Heart left ventricle (tissue), 16 donors: ENCODE measurements around the gene CDK10. TPM values are rescaled to one million over a fixed set of nuclear protein-coding genes. Genes with fewer than 3 reads are reported as not detected.
A peak's percentile ranks its signal among the peaks of the same experiment; 100 is the strongest.

ENCODE experiments used
- ATAC-seq, 4 donors: fragments of 200-7000 bp; cut with Tn5 transposase; one replicate each; pipeline ENCODE4 v1.9.1; 2020 to 2022; ENCODE audit warnings: moderate library complexity in 4 of 4, mild to moderate bottlenecking in 3 of 4, moderate number of reproducible peaks in 1 of 4
- DNase-seq, 5 donors: peaks; one replicate each; pipeline ENCODE4 v3.0.0-alpha.2; 2020
- H3K27ac ChIP-seq, 12 donors: fragments of 200-600 bp; sonication (generic) in 4 of 12; one replicate each; pipeline versions ENCODE4 v1.5.0 to v1.8.0; 2016 to 2022; ENCODE audit warnings: mild to moderate bottlenecking in 2 of 12
- H3K27me3 ChIP-seq, 9 donors: fragments of 200-600 bp; sonication (generic) in 2 of 9; one replicate each; pipeline versions ENCODE4 v1.5.1 to v1.8.0; 2016 to 2022; ENCODE audit warnings: mild to moderate bottlenecking in 3 of 9
- H3K36me3 ChIP-seq, 9 donors: fragments of 200-600 bp; sonication (generic) in 2 of 9; one replicate each; pipeline versions ENCODE4 v1.5.0 to v1.8.0; 2018 to 2022; ENCODE audit warnings: mild to moderate bottlenecking in 2 of 9
- H3K4me1 ChIP-seq, 12 donors: fragments of 200-600 bp; sonication (generic) in 4 of 12; one replicate each; pipeline versions ENCODE4 v1.5.0 to v1.8.0; 2016 to 2022; ENCODE audit warnings: mild to moderate bottlenecking in 3 of 12
- H3K4me3 ChIP-seq, 12 donors: fragments of 200-600 bp; sonication (generic) in 4 of 12; one replicate each; pipeline versions ENCODE4 v1.5.0 to v1.8.0; 2017 to 2022; ENCODE audit warnings: mild to moderate bottlenecking in 9 of 12, moderate library complexity in 4 of 12
- H3K9me3 ChIP-seq, 12 donors: fragments of 200-600 bp; sonication (generic) in 4 of 12; one replicate each; pipeline versions ENCODE4 v1.5.0 to v1.8.0; 2016 to 2022; ENCODE audit warnings: mild to moderate bottlenecking in 1 of 12
- CTCF ChIP-seq, 12 donors: fragments of 200-600 bp; sonication (generic) in 4 of 12; IDR thresholded peaks; one replicate each; pipeline versions ENCODE4 v1.5.0 to v1.8.0; 2018 to 2022; ENCODE audit warnings: antibody characterized with exemption in 12 of 12, mild to moderate bottlenecking in 5 of 12
- POLR2A ChIP-seq, 2 donors: fragments of 450-650 bp; IDR thresholded peaks; one replicate each; pipeline ENCODE4 v1.6.1; 2017; ENCODE audit warnings: antibody characterized with exemption in 2 of 2, mild to moderate bottlenecking in 2 of 2, moderate library complexity in 2 of 2
- WGBS, 4 donors: extraction: QIAGEN DNeasy Blood & Tissue Kit in 2 of 4; methylation state at CpG; one replicate each; pipeline versions ENCODE4 v1.1.5 to v1.1.7; 2013 to 2018; 5-methylcytosine and 5-hydroxymethylcytosine counted together
- intact Hi-C, 10 donors: fragments of 100-400 bp; cut with DNase I; formaldehyde crosslinking; loops; one replicate each; pipeline versions ENCODE4 v1.11.1 to v1.14.2; 2022
- polyA plus RNA-seq, 2 donors: library from polyadenylated mRNA; stranded (reverse); fragments of 200-250 nt; gene quantifications; one replicate each; pipeline ENCODE4 v1.2.3, GENCODE V29; 2013
- total RNA-seq, 9 donors: library from RNA; depleted of rRNA in 2 of 9; stranded (reverse); fragments of >200 nt in 2 of 9; fragmentation: NEBNext Ultra II Directional in 3 of 9; extraction: Animal tissue kit (Norgen Biotek cat#: 25700) in 3 of 9; gene quantifications; one replicate each; pipeline versions ENCODE4 v1.1.0 to v1.2.4, GENCODE V29; 2016 to 2023
- donor health status: ischemic (EF 13 %, LVEDD 7.1; RV severe dilation, severe dysfunction).
- donor health status: healthy with polysubstance abuse.
- donor health status: DM: no; HTN: yes; CAD: no.
- donor health status: DM: no; HTN: no; CAD: no.
- donor health status: ischemic (EF 25% LVEDD 6.9; RV normal size, moderate dysfunction).
- donor health status: ischemic (EF 25% LVEDD 5.7; RV mildly dilated, moderate dysfunction).
- donor health status: healthy.
- donor health status: DM: yes; HTN: yes; CAD: no.
- donor health status: ischemic (EF 35%, LVEDD 5.7; RV mildly dilated, moderate dysfunction).
- donor health status: nonischemic (EF 11% LVEDD 7.7; RV severe dilation, severe dysfunction).
- donor health status: DM: yes; HTN: yes; CAD: no.
- donor health status: PGD.
- donor health status: ischemic (EF 29% LVEDD 5.4; RV normal size, mild dysfunction).
- donor health status: nonischemic (EF 23%, LVEDD 6.1; RV moderate dilation, normal function).

The CDK10 gene
- total and polyA plus RNA-seq, 11 donors: 16.1 to 31.4 (median 21.5) TPM

- H3K9me3 ChIP-seq: no peaks in the 10 kb centered on the region
- TF ChIP-seq POLR2A (IDR thresholded peaks at IDR 0.05) (no peak), CTCF (IDR thresholded peaks at IDR 0.05) (no peak)
- peaks cover 0 to 6% (median 0%) of the 10 kb centered on the region in 9 donors for H3K36me3 ChIP-seq
- H3K4me1 ChIP-seq: peaks cover 0 to 16% (median 7%) of the 10 kb centered on the region in 12 donors
- no peak overlapping the region for H3K4me3 ChIP-seq
- H3K27ac ChIP-seq: no peak overlapping the region
- no peak for ATAC-seq
- H3K27me3 ChIP-seq: no peaks in the 10 kb centered on the region
- intact Hi-C loops: loop anchor here in 1 of 10 donors (10.0 kb wide), 1 partner anchor 305 kb away; no protein-coding TSS in a partner anchor
- no peak for DNase-seq
- WGBS, 4 donors: 85 to 93% (median 89%) methylated on average over 6 of the region's 6 CpGs
These were observed 47.1 kb upstream of the CDK10 start for GRCh38 chr16:89639385-89639784.

GRCh38 chr16:89641458-89642119, 44.9 kb upstream of the CDK10 start:
- DNase-seq (peak in 1 of 5 donors; percentile 62), ATAC-seq (no peak)
- Histone ChIP-seq H3K27me3 (no peaks in the 10 kb centered on the region), H3K9me3 (no peaks in the 10 kb centered on the region), H3K36me3 (peaks cover 0 to 28% (median 18%) of the 10 kb centered on the region in 9 donors), H3K4me3 (peak overlapping the region in 7 of 12 donors; percentile 40 to 62 (median 48)), H3K27ac (no peak overlapping the region), H3K4me1 (peaks cover 0 to 17% (median 7%) of the 10 kb centered on the region in 12 donors)
- WGBS, 4 donors: 37 to 46% (median 41%) methylated on average over 13 to 14 of the region's 14 CpGs
- intact Hi-C loops: loop anchor here in 7 of 10 donors (2.0 to 10.0 kb wide), 8 partner anchors 67 to 399 kb away; partner anchors contain the start of gene CPNE7 (in 3 of the 7)
- TF ChIP-seq POLR2A (IDR thresholded peaks at IDR 0.05) (no peak), CTCF (IDR thresholded peaks at IDR 0.05) (peak in 1 of 12 donors; percentile 2)

GRCh38 chr16:89642574-89642973, 43.9 kb upstream of the CDK10 start:
- Histone ChIP-seq H3K9me3 (no peaks in the 10 kb centered on the region), H3K27me3 (no peaks in the 10 kb centered on the region), H3K36me3 (peaks cover 0 to 36% (median 26%) of the 10 kb centered on the region in 9 donors), H3K4me1 (peaks cover 0 to 17% (median 7%) of the 10 kb centered on the region in 12 donors), H3K27ac (no peak overlapping the region), H3K4me3 (no peak overlapping the region)
- ATAC-seq (no peak), DNase-seq (no peak)
- TF ChIP-seq CTCF (IDR thresholded peaks at IDR 0.05) (no peak), POLR2A (IDR thresholded peaks at IDR 0.05) (no peak)
- intact Hi-C loops: loop anchor here in 6 of 10 donors (5.0 to 10.0 kb wide), 7 partner anchors 68 to 400 kb away; partner anchors contain the start of gene CPNE7 (in 1 of the 6)
- WGBS, 4 donors: 77 to 87% (median 81%) methylated on average over 13 of the region's 13 CpGs

- H3K36me3 ChIP-seq: peaks cover 0 to 41% (median 30%) of the 10 kb centered on the region in 9 donors
- H3K27ac ChIP-seq: no peak overlapping the region
- TF ChIP-seq POLR2A (IDR thresholded peaks at IDR 0.05) (no peak), CTCF (IDR thresholded peaks at IDR 0.05) (no peak)
- intact Hi-C loops: loop anchor here in 6 of 10 donors (5.0 to 10.0 kb wide), 7 partner anchors 69 to 402 kb away; partner anchors contain the start of gene CPNE7 (in 1 of the 6)
- DNase-seq (no peak), ATAC-seq (no peak)
- no peak overlapping the region for H3K4me3 ChIP-seq
- no peaks in the 10 kb centered on the region for H3K9me3 ChIP-seq
- H3K4me1 ChIP-seq: peaks cover 0 to 17% (median 7%) of the 10 kb centered on the region in 12 donors
- WGBS, 4 donors: 76 to 87% (median 80%) methylated on average over 12 to 14 of the region's 14 CpGs
- H3K27me3 ChIP-seq: no peaks in the 10 kb centered on the region
These were observed 42.7 kb upstream of the CDK10 start for GRCh38 chr16:89643769-89644300.
